T47D (cell line): Measurements from ENCODE around the gene NFATC2.
"Not testable (repeated sequence)": the region's sequence is repeated elsewhere in the genome, so short reads cannot be mapped to it uniquely, and the experiment has no call there.

Source experiments
- DNase-seq, 2 experiments: peaks; one replicate each; pipeline versions ENCODE4 v3.0.0 to v3.0.0-alpha.2; 2011 to 2012; ENCODE audit warnings: low read depth in 1 of 2, low spot score in 1 of 2
- JUND ChIP-seq: IDR thresholded peaks from 2 replicates; pipeline ENCODE4 v1.6.1; 2012; ENCODE audit warnings: low read depth
- in situ Hi-C: cut with HindIII; loops from 2 replicates; pipeline ENCODE4 v1.10.0; 2016; ENCODE audit warnings: low sequenced_read_pairs, low pct_unique_long_range_greater_than_20kb

NFATC2 gene

GRCh38 chr20:51577432-51578144, 35.1 kb upstream of the NFATC2 start:
- no peak for DNase-seq
- in situ Hi-C loops, result no loop called here
- no peak for TF ChIP-seq JUND

- in situ Hi-C loops, result no loop called here
- no peak for DNase-seq
- no peak for TF ChIP-seq JUND
Observed at GRCh38 chr20:51575486-51575885, 33.0 kb upstream of the NFATC2 start.

GRCh38 chr20:51574248-51575033, 31.9 kb upstream of the NFATC2 start:
- no peak for DNase-seq
- in situ Hi-C loops, result no loop called here

GRCh38 chr20:51573576-51574243, 31.2 kb upstream of the NFATC2 start:
- TF ChIP-seq JUND, result no peak
- no peak for DNase-seq
- in situ Hi-C loops, result no loop called here

More at GRCh38 chr20:51574248-51575033, 31.9 kb upstream of the NFATC2 start:
- no peak for TF ChIP-seq JUND

- in situ Hi-C loops, result no loop called here
- TF ChIP-seq JUND, result no peak
- DNase-seq, result no peak
Observed at GRCh38 chr20:51571460-51571794, 28.9 kb upstream of the NFATC2 start.

GRCh38 chr20:51570739-51571459, 28.4 kb upstream of the NFATC2 start:
- in situ Hi-C loops, result no loop called here
- DNase-seq, result no peak
- no peak for TF ChIP-seq JUND

GRCh38 chr20:51569815-51570738, 27.6 kb upstream of the NFATC2 start:
- peak in 1 of 2 experiments; percentile 42 for DNase-seq
- no peak for TF ChIP-seq JUND
- in situ Hi-C loops, result no loop called here

GRCh38 chr20:51568533-51568932, 26.0 kb upstream of the NFATC2 start:
- in situ Hi-C loops, DNase-seq: not testable (repeated sequence)

- in situ Hi-C loops, result no loop called here
- DNase-seq, result no peak
- no peak for TF ChIP-seq JUND
Observed at GRCh38 chr20:51567622-51568021, 25.1 kb upstream of the NFATC2 start.

GRCh38 chr20:51566594-51566993, 24.1 kb upstream of the NFATC2 start:
- no peak for TF ChIP-seq JUND
- in situ Hi-C loops, result no loop called here

GRCh38 chr20:51565298-51566144, 23.0 kb upstream of the NFATC2 start:
- in situ Hi-C loops, result no loop called here
- no peak for TF ChIP-seq JUND
- DNase-seq, result no peak

More at GRCh38 chr20:51566594-51566993, 24.1 kb upstream of the NFATC2 start:
- no peak for DNase-seq
